ENCODE measurements around the gene FGF7.
"Not testable (repeated sequence)": the region's sequence is repeated elsewhere in the genome, so short reads cannot be mapped to it uniquely, and the experiment has no call there.

FGF7 gene

GRCh38 chr15:49439678-49440395 is 16.8 kb downstream of the FGF7 start:
- DNase-seq (ENCODE audit: low spot score): no peak

- DNase-seq (ENCODE audit: low spot score): no peak
These were observed 18.3 kb downstream of the FGF7 start for GRCh38 chr15:49441356-49441755.

- DNase-seq (ENCODE audit: low spot score): no peak
These were observed 18.8 kb downstream of the FGF7 start for GRCh38 chr15:49441816-49442215.

GRCh38 chr15:49452595-49452994 is 29.6 kb downstream of the FGF7 start:
- DNase-seq (ENCODE audit: low spot score): no peak

GRCh38 chr15:49456166-49456565 is 33.1 kb downstream of the FGF7 start:
- DNase-seq (ENCODE audit: low spot score): no peak

- DNase-seq (ENCODE audit: low spot score): peak; percentile 10
These were observed 35.1 kb downstream of the FGF7 start for GRCh38 chr15:49458145-49458544.

- no peak for DNase-seq (ENCODE audit: low spot score)
These were observed 37.4 kb downstream of the FGF7 start for GRCh38 chr15:49460411-49460941.

- no peak for DNase-seq (ENCODE audit: low spot score)
These were observed 39.3 kb downstream of the FGF7 start for GRCh38 chr15:49462232-49462844.

GRCh38 chr15:49464522-49464921 is 41.5 kb downstream of the FGF7 start:
- no peak for DNase-seq (ENCODE audit: low spot score)

GRCh38 chr15:49466119-49466518 is 43.1 kb downstream of the FGF7 start:
- no peak for DNase-seq (ENCODE audit: low spot score)

- DNase-seq (ENCODE audit: low spot score): no peak
These were observed 44.9 kb downstream of the FGF7 start for GRCh38 chr15:49467746-49468480.

GRCh38 chr15:49468481-49468839 is 45.4 kb downstream of the FGF7 start:
- peak; percentile 8 for DNase-seq (ENCODE audit: low spot score)

- not testable (repeated sequence) for DNase-seq (ENCODE audit: low spot score)
These were observed 48.2 kb downstream of the FGF7 start for GRCh38 chr15:49471248-49471647.

- DNase-seq (ENCODE audit: low spot score): no peak
These were observed 48.7 kb downstream of the FGF7 start for GRCh38 chr15:49471733-49472132.

GRCh38 chr15:49472338-49472737 is 49.3 kb downstream of the FGF7 start:
- no peak for DNase-seq (ENCODE audit: low spot score)

- no peak for DNase-seq (ENCODE audit: low spot score)
These were observed 50.0 kb downstream of the FGF7 start for GRCh38 chr15:49473031-49473430.

GRCh38 chr15:49478021-49478420 is 55.0 kb downstream of the FGF7 start:
- DNase-seq (ENCODE audit: low spot score): not testable (repeated sequence)

- not testable (repeated sequence) for DNase-seq (ENCODE audit: low spot score)
These were observed 55.9 kb downstream of the FGF7 start for GRCh38 chr15:49478982-49479381.

- DNase-seq (ENCODE audit: low spot score): not testable (repeated sequence)
These were observed 62.4 kb downstream of the FGF7 start for GRCh38 chr15:49485401-49485800.

- no peak for DNase-seq (ENCODE audit: low spot score)
These were observed 67.9 kb downstream of the FGF7 start for GRCh38 chr15:49490966-49491365.

GRCh38 chr15:49492151-49492550 is 69.1 kb downstream of the FGF7 start:
- no peak for DNase-seq (ENCODE audit: low spot score)

GRCh38 chr15:49492830-49493229 is 69.8 kb downstream of the FGF7 start:
- DNase-seq (ENCODE audit: low spot score): peak; percentile 13

- no peak for DNase-seq (ENCODE audit: low spot score)
These were observed 71.8 kb downstream of the FGF7 start for GRCh38 chr15:49494842-49495241.
